CD14-positive monocyte (primary cell): Measurements from ENCODE around the gene MAB21L3. TPM values are rescaled to one million over a fixed set of nuclear protein-coding genes. Genes with fewer than 3 reads are reported as not detected.

Experiments used
- DNase-seq, 3 donors: peaks; one replicate each; pipeline ENCODE4 v3.0.0-alpha.2; 2011 to 2022
- H2AFZ ChIP-seq: 2 replicates; pipeline ENCODE4 v1.6.0; 2012; ENCODE audit warnings: mild to moderate bottlenecking, low read depth, low read length, inconsistent platforms; ENCODE audit not compliant: insufficient read depth, poor library complexity, severe bottlenecking
- H3K27ac ChIP-seq, 2 donors: 1 replicate in 1 of 2; 2 replicates in 1 of 2; pipeline ENCODE4 v1.5.1; 2012 to 2013; ENCODE audit warnings: low read length in 2 of 2, control low read depth in 1 of 2, inconsistent platforms in 1 of 2, low read depth in 1 of 2, mild to moderate bottlenecking in 1 of 2
- H3K27me3 ChIP-seq, 2 donors: one replicate each; pipeline versions ENCODE4 v1.6.0 to v1.6.1; 2011 to 2013; ENCODE audit warnings: low read length in 2 of 2; ENCODE audit not compliant: control insufficient read depth in 2 of 2, insufficient read depth in 2 of 2
- H3K36me3 ChIP-seq, 2 donors: replicated peaks in 1 of 2; 1 replicate in 1 of 2; 2 replicates in 1 of 2; pipeline versions ENCODE4 v1.5.1 to v1.6.1; 2012 to 2013; ENCODE audit warnings: low read length in 2 of 2, control low read depth in 1 of 2, inconsistent platforms in 1 of 2, mild to moderate bottlenecking in 1 of 2; ENCODE audit not compliant: insufficient read depth in 2 of 2, control insufficient read depth in 1 of 2
- H3K4me1 ChIP-seq, 2 donors: 1 replicate in 1 of 2; 2 replicates in 1 of 2; pipeline versions ENCODE4 v1.5.1 to v1.6.1; 2012 to 2013; ENCODE audit warnings: low read length in 2 of 2, control low read depth in 1 of 2, inconsistent platforms in 1 of 2, mild to moderate bottlenecking in 1 of 2, moderate library complexity in 1 of 2; ENCODE audit not compliant: insufficient read depth in 2 of 2, control insufficient read depth in 1 of 2
- H3K4me2 ChIP-seq: replicated peaks from 2 replicates; pipeline ENCODE3; 2012; ENCODE audit warnings: low read length, moderate library complexity, mild to moderate bottlenecking; ENCODE audit not compliant: poor library complexity, severe bottlenecking; ENCODE audit errors: extremely low read depth
- H3K4me3 ChIP-seq, 3 experiments: fragments of 200-600 bp in 1 of 3; sonication (generic) in 1 of 3; replicated peaks in 1 of 3; 1 replicate in 2 of 3; 2 replicates in 1 of 3; pipeline ENCODE4 v1.5.1; 2011 to 2013; ENCODE audit warnings: low read length in 3 of 3, mild to moderate bottlenecking in 3 of 3, control low read depth in 2 of 3, low read depth in 2 of 3, inconsistent platforms in 1 of 3, moderate library complexity in 1 of 3
- H3K79me2 ChIP-seq: 2 replicates; pipeline ENCODE4 v1.6.0; 2012; ENCODE audit warnings: mild to moderate bottlenecking, control low read depth, inconsistent platforms, low read length, moderate library complexity; ENCODE audit not compliant: insufficient read depth
- H3K9ac ChIP-seq: 2 replicates; pipeline ENCODE4 v1.6.0; 2017; ENCODE audit warnings: low read length, mild to moderate bottlenecking; ENCODE audit not compliant: insufficient read depth, poor library complexity, severe bottlenecking
- H3K9me3 ChIP-seq, 2 donors: replicated peaks in 1 of 2; 1 replicate in 1 of 2; 2 replicates in 1 of 2; pipeline versions ENCODE4 v1.5.1 to v1.6.1; 2012 to 2013; ENCODE audit warnings: low read length in 2 of 2, control low read depth in 1 of 2; ENCODE audit not compliant: control insufficient read depth in 1 of 2, insufficient read depth in 1 of 2
- H4K20me1 ChIP-seq: 2 replicates; pipeline ENCODE4 v1.6.0; 2012; ENCODE audit warnings: mild to moderate bottlenecking, low read length, control low read depth, moderate library complexity; ENCODE audit not compliant: insufficient read depth
- H3K27ac Mint-ChIP-seq, 7 donors: one replicate each; pipeline ENCODE4 v1.8.0; 2020; ENCODE audit warnings: mild to moderate bottlenecking in 7 of 7, mixed read lengths in 7 of 7, moderate library complexity in 6 of 7, inconsistent platforms in 2 of 7
- H3K27me3 Mint-ChIP-seq, 3 donors: one replicate each; pipeline ENCODE4 v1.8.0; 2021 to 2022; ENCODE audit warnings: low read depth in 3 of 3, mild to moderate bottlenecking in 3 of 3, mixed read lengths in 3 of 3, moderate library complexity in 3 of 3, inconsistent platforms in 1 of 3
- H3K36me3 Mint-ChIP-seq, 2 donors: one replicate each; pipeline ENCODE4 v1.8.0; 2020; ENCODE audit warnings: mixed read lengths in 2 of 2, inconsistent platforms in 1 of 2, mild to moderate bottlenecking in 1 of 2
- H3K4me1 Mint-ChIP-seq: one replicate; pipeline ENCODE4 v1.8.0; 2020; ENCODE audit warnings: mild to moderate bottlenecking, mixed read lengths
- H3K4me3 Mint-ChIP-seq, 2 donors: one replicate each; pipeline ENCODE4 v1.8.0; 2020; ENCODE audit warnings: mild to moderate bottlenecking in 2 of 2, mixed read lengths in 2 of 2, moderate library complexity in 1 of 2
- H3K9me3 Mint-ChIP-seq, 7 donors: one replicate each; pipeline ENCODE4 v1.8.0; 2020 to 2022; ENCODE audit warnings: mixed read lengths in 7 of 7, mild to moderate bottlenecking in 6 of 7, moderate library complexity in 6 of 7, inconsistent platforms in 2 of 7
- WGBS: methylation state at CpG from one replicate; pipeline ENCODE4 v1.1.5; 2013; ENCODE audit warnings: missing lambda C conversion rate; ENCODE audit not compliant: insufficient coverage; 5-methylcytosine and 5-hydroxymethylcytosine counted together
- intact Hi-C, 2 donors: fragments of 100-400 bp; cut with micrococcal nuclease; formaldehyde crosslinking; loops; one replicate each; pipeline versions ENCODE4 v1.15.0 to v1.15.1; 2023
- polyA plus RNA-seq, 3 donors: library from polyadenylated mRNA; depleted of rRNA in 1 of 3; unstranded in 2 of 3; stranded (reverse) in 1 of 3; fragments of 300-500 nt in 2 of 3; fragments of >200 nt in 1 of 3; fragmentation: Illumina TruSeq in 2 of 3; gene quantifications; 1 replicate in 2 of 3; 2 replicates in 1 of 3; pipeline ENCODE4 v1.2.3, GENCODE V29; 2012 to 2021
- TF ChIP-seq, protein P1 (sequence below): fragments of 200-600 bp; IDR thresholded peaks from one replicate; pipeline ENCODE4 v1.8.0; 2022; ENCODE audit warnings: antibody characterized with exemption, mild to moderate bottlenecking

Gene MAB21L3
- polyA plus RNA-seq, 3 donors, result 0.44 TPM; not detected in 2

- no peak overlapping the region for H3K27ac ChIP-seq
- H3K36me3 Mint-ChIP-seq, result no peaks in the 10 kb centered on the region
- peaks cover 0 to 1% (median 0%) of the 10 kb centered on the region in 3 donors for H3K27me3 Mint-ChIP-seq
- H3K27me3 ChIP-seq, result no peaks in the 10 kb centered on the region
- TF ChIP-seq, protein P1, sequence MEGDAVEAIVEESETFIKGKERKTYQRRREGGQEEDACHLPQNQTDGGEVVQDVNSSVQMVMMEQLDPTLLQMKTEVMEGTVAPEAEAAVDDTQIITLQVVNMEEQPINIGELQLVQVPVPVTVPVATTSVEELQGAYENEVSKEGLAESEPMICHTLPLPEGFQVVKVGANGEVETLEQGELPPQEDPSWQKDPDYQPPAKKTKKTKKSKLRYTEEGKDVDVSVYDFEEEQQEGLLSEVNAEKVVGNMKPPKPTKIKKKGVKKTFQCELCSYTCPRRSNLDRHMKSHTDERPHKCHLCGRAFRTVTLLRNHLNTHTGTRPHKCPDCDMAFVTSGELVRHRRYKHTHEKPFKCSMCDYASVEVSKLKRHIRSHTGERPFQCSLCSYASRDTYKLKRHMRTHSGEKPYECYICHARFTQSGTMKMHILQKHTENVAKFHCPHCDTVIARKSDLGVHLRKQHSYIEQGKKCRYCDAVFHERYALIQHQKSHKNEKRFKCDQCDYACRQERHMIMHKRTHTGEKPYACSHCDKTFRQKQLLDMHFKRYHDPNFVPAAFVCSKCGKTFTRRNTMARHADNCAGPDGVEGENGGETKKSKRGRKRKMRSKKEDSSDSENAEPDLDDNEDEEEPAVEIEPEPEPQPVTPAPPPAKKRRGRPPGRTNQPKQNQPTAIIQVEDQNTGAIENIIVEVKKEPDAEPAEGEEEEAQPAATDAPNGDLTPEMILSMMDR, result no peak
- no peaks in the 10 kb centered on the region for H3K79me2 ChIP-seq
- no peak overlapping the region for H3K27ac Mint-ChIP-seq
- H3K9me3 Mint-ChIP-seq, result peaks cover 0 to 2% (median 0%) of the 10 kb centered on the region in 7 donors
- no peaks in the 10 kb centered on the region for H4K20me1 ChIP-seq
- H3K4me3 Mint-ChIP-seq, result peak overlapping the region in 1 of 2 donors; percentile 1
- H3K4me1 ChIP-seq, result peaks cover 0 to 10% of the 10 kb centered on the region in 2 donors
- no peaks in the 10 kb centered on the region for H3K9me3 ChIP-seq
- no peak overlapping the region for H3K4me2 ChIP-seq
- no peak overlapping the region for H3K4me3 ChIP-seq
- no peak overlapping the region for H2AFZ ChIP-seq
- H3K36me3 ChIP-seq, result no peaks in the 10 kb centered on the region
- intact Hi-C loops, result no loop called here
- peaks cover 9% of the 10 kb centered on the region for H3K4me1 Mint-ChIP-seq
- 98% methylated on average over 10 of the region's 11 CpGs for WGBS
- no peak for DNase-seq
- no peak overlapping the region for H3K9ac ChIP-seq
Measured at GRCh38 chr1:116111524-116112021, 374 bp downstream of the MAB21L3 start.

- H3K79me2 ChIP-seq, result no peaks in the 10 kb centered on the region
- H3K4me1 ChIP-seq, result peaks cover 0 to 10% of the 10 kb centered on the region in 2 donors
- WGBS, result 83% methylated on average over 1 of the region's 4 CpGs
- H3K9ac ChIP-seq, result no peak overlapping the region
- intact Hi-C loops, result no loop called here
- peaks cover 9% of the 10 kb centered on the region for H3K4me1 Mint-ChIP-seq
- no peaks in the 10 kb centered on the region for H3K9me3 ChIP-seq
- H3K36me3 ChIP-seq, result no peaks in the 10 kb centered on the region
- H3K4me2 ChIP-seq, result no peak overlapping the region
- H3K36me3 Mint-ChIP-seq, result no peaks in the 10 kb centered on the region
- no peaks in the 10 kb centered on the region for H3K27me3 ChIP-seq
- H4K20me1 ChIP-seq, result no peaks in the 10 kb centered on the region
- DNase-seq, result no peak
- peaks cover 0 to 2% (median 0%) of the 10 kb centered on the region in 7 donors for H3K9me3 Mint-ChIP-seq
- H3K27ac ChIP-seq, result no peak overlapping the region
- H2AFZ ChIP-seq, result no peak overlapping the region
- H3K27ac Mint-ChIP-seq, result no peak overlapping the region
- peaks cover 0 to 1% (median 0%) of the 10 kb centered on the region in 3 donors for H3K27me3 Mint-ChIP-seq
- TF ChIP-seq, protein P1, result no peak
- H3K4me3 ChIP-seq, result no peak overlapping the region
- no peak overlapping the region for H3K4me3 Mint-ChIP-seq
Measured at GRCh38 chr1:116112388-116113140, 1.4 kb downstream of the MAB21L3 start.
